Liver (tissue), 9 donors: ENCODE measurements around the gene FGF9. TPM values are rescaled to one million over a fixed set of nuclear protein-coding genes. Genes with fewer than 3 reads are reported as not detected.

Experiments used
- DNase-seq: peaks from one replicate; pipeline ENCODE4 v3.0.0-alpha.2; 2017; ENCODE audit warnings: low spot score
- H3K27ac ChIP-seq, 2 donors: one replicate each; pipeline ENCODE4 v1.7.0; 2013; ENCODE audit warnings: inconsistent platforms in 2 of 2, low read length in 2 of 2, control low read depth in 1 of 2, low read depth in 1 of 2, mild to moderate bottlenecking in 1 of 2
- H3K27me3 ChIP-seq, 4 donors: one replicate each; pipeline versions ENCODE4 v1.6.1 to v1.7.0; 2013; ENCODE audit warnings: low read length in 3 of 4, inconsistent platforms in 1 of 4, mild to moderate bottlenecking in 1 of 4, moderate library complexity in 1 of 4; ENCODE audit not compliant: control insufficient read depth in 4 of 4, insufficient read depth in 4 of 4
- H3K36me3 ChIP-seq, 4 donors: one replicate each; pipeline versions ENCODE4 v1.6.1 to v1.7.0; 2013; ENCODE audit warnings: low read length in 3 of 4, mild to moderate bottlenecking in 3 of 4, low read depth in 1 of 4, moderate library complexity in 1 of 4; ENCODE audit not compliant: control insufficient read depth in 4 of 4, insufficient read depth in 3 of 4
- H3K4me1 ChIP-seq, 4 donors: one replicate each; pipeline versions ENCODE4 v1.6.1 to v1.7.0; 2013; ENCODE audit warnings: low read length in 3 of 4, mild to moderate bottlenecking in 3 of 4, moderate library complexity in 1 of 4; ENCODE audit not compliant: control insufficient read depth in 4 of 4, insufficient read depth in 4 of 4
- H3K4me3 ChIP-seq, 3 donors: one replicate each; pipeline versions ENCODE4 v1.6.1 to v1.7.0; 2013; ENCODE audit warnings: low read length in 3 of 3, control low read depth in 1 of 3, low read depth in 1 of 3, mild to moderate bottlenecking in 1 of 3
- H3K9ac ChIP-seq, 2 donors: one replicate each; pipeline ENCODE4 v1.7.0; 2013; ENCODE audit warnings: low read length in 2 of 2, mild to moderate bottlenecking in 2 of 2, moderate library complexity in 2 of 2, control low read depth in 1 of 2, low read depth in 1 of 2
- H3K9me3 ChIP-seq, 4 donors: one replicate each; pipeline versions ENCODE4 v1.6.1 to v1.7.0; 2013; ENCODE audit warnings: low read length in 3 of 4; ENCODE audit not compliant: control insufficient read depth in 4 of 4
- EGR1 ChIP-seq, 2 donors: IDR thresholded peaks; 2 replicates each; pipeline ENCODE4 v1.6.1; 2016 to 2018; ENCODE audit warnings: antibody characterized with exemption in 2 of 2, low read depth in 2 of 2
- FOXA1 ChIP-seq: IDR thresholded peaks from 2 replicates; pipeline ENCODE4 v1.6.1; 2016; ENCODE audit warnings: antibody characterized with exemption
- FOXA2 ChIP-seq: IDR thresholded peaks from 2 replicates; pipeline ENCODE4 v1.6.1; 2016; ENCODE audit warnings: antibody characterized with exemption
- GABPA ChIP-seq, 2 donors: IDR thresholded peaks in 1 of 2; conservative IDR thresholded peaks in 1 of 2; 2 replicates each; pipeline ENCODE4 v1.6.1; 2016; ENCODE audit warnings: antibody characterized with exemption in 2 of 2, mild to moderate bottlenecking in 1 of 2, moderate library complexity in 1 of 2
- HNF4A ChIP-seq, 2 donors: conservative IDR thresholded peaks; 2 replicates each; pipeline ENCODE4 v1.6.1; 2016; ENCODE audit warnings: antibody characterized with exemption in 2 of 2, mild to moderate bottlenecking in 2 of 2
- HNF4G ChIP-seq: IDR thresholded peaks from 2 replicates; pipeline ENCODE4 v1.6.1; 2016; ENCODE audit warnings: antibody characterized with exemption
- JUND ChIP-seq, 2 donors: IDR thresholded peaks; 2 replicates each; pipeline ENCODE4 v1.6.1; 2016; ENCODE audit warnings: antibody characterized with exemption in 2 of 2
- NR2F2 ChIP-seq: IDR thresholded peaks from 2 replicates; pipeline ENCODE4 v1.6.1; 2016; ENCODE audit warnings: antibody characterized with exemption
- RAD21 ChIP-seq, 2 donors: IDR thresholded peaks; 2 replicates each; pipeline ENCODE4 v1.6.1; 2016; ENCODE audit warnings: antibody characterized with exemption in 2 of 2, mild to moderate bottlenecking in 2 of 2
- RXRA ChIP-seq, 2 donors: IDR thresholded peaks; 2 replicates each; pipeline ENCODE4 v1.6.1; 2017 to 2018; ENCODE audit warnings: antibody characterized with exemption in 2 of 2, mild to moderate bottlenecking in 1 of 2
- SP1 ChIP-seq: IDR thresholded peaks from 2 replicates; pipeline ENCODE4 v1.6.1; 2018; ENCODE audit warnings: antibody characterized with exemption, mild to moderate bottlenecking
- TAF1 ChIP-seq: conservative IDR thresholded peaks from 2 replicates; pipeline ENCODE4 v1.6.1; 2016; ENCODE audit warnings: antibody characterized with exemption, mild to moderate bottlenecking
- YY1 ChIP-seq: IDR thresholded peaks from 2 replicates; pipeline ENCODE4 v1.6.1; 2016; ENCODE audit warnings: antibody characterized with exemption, mild to moderate bottlenecking
- WGBS: extraction: QIAGEN DNeasy Blood & Tissue Kit; methylation state at CpG from one replicate; pipeline ENCODE4 v1.1.7; 2013; 5-methylcytosine and 5-hydroxymethylcytosine counted together
- polyA plus RNA-seq, 2 donors: library from polyadenylated mRNA; stranded (reverse) in 1 of 2; unstranded in 1 of 2; fragments of 200-250 nt in 1 of 2; fragments of >200 nt in 1 of 2; fragmentation: Nextera tagmentation in 1 of 2; extraction: Ambion mirVana in 1 of 2; gene quantifications; one replicate each; pipeline versions ENCODE4 v1.2.1 to v1.2.3, GENCODE V29; 2013 to 2015
- total RNA-seq, 2 donors: library from RNA; depleted of rRNA; stranded (reverse); fragments of >200 nt; gene quantifications; one replicate each; pipeline ENCODE4 v1.2.3, GENCODE V29; 2014
- TF ChIP-seq, protein P1 (sequence below): IDR thresholded peaks from 2 replicates; pipeline ENCODE4 v1.6.1; 2016; ENCODE audit warnings: antibody characterized with exemption
- TF ChIP-seq, protein P2 (sequence below): fragments of 150-350 bp; IDR thresholded peaks from 2 replicates; pipeline ENCODE4 v1.5.1; 2017; ENCODE audit warnings: improper control_type of control experiment, low read depth, low read length; ENCODE audit not compliant: missing input control
- TF ChIP-seq, protein P3 (sequence below): IDR thresholded peaks from 2 replicates; pipeline ENCODE4 v1.6.1; 2016; ENCODE audit warnings: antibody characterized with exemption
- TF ChIP-seq, protein P4 (sequence below): IDR thresholded peaks from 2 replicates; pipeline ENCODE4 v1.6.1; 2016; ENCODE audit warnings: antibody characterized with exemption, mild to moderate bottlenecking
- TF ChIP-seq, protein P5 (sequence below): IDR thresholded peaks from 2 replicates; pipeline ENCODE4 v1.6.1; 2016; ENCODE audit warnings: antibody characterized with exemption
- donor health status: healthy.
- donor health status: healthy.
- donor health status: healthy.
- donor health status: healthy.
- donor health status: healthy.

The FGF9 gene
- total and polyA plus RNA-seq, 4 donors: under 0.01 to 0.05 TPM; not detected in 2

DNA sequence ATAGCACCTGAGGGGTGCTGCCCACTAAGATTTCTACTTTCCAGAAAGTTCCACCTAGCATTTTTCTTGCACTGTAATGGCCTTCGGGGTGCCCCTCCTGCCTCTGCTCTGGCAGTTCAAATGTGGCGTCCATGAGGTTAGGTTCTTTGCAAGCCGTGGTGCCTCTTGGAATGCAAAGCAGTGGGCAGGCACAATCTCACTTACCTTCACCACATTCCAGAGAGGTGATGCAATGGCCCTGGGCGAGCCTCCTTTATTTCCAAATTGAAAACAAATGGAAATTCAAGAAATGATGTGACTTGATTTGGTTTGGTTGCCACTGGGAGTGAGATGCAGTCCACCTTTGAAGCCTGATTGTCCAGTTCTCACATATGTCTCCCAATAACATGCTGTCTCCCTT, 46.9 kb downstream of the FGF9 start:
- WGBS: 53% methylated on average over 4 of the region's 4 CpGs
- TF ChIP-seq, protein P1, sequence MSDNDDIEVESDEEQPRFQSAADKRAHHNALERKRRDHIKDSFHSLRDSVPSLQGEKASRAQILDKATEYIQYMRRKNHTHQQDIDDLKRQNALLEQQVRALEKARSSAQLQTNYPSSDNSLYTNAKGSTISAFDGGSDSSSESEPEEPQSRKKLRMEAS: no peak
- no peak for TF ChIP-seq RAD21 (IDR thresholded peaks at IDR 0.05)
- TF ChIP-seq NR2F2: no peak
- TF ChIP-seq GABPA (IDR thresholded peaks at IDR 0.05 in 1 of 2, conservative IDR thresholded peaks at IDR 0.05 in 1 of 2): no peak
- no peak for TF ChIP-seq HNF4A (conservative IDR thresholded peaks at IDR 0.05)
- TF ChIP-seq, protein P2, sequence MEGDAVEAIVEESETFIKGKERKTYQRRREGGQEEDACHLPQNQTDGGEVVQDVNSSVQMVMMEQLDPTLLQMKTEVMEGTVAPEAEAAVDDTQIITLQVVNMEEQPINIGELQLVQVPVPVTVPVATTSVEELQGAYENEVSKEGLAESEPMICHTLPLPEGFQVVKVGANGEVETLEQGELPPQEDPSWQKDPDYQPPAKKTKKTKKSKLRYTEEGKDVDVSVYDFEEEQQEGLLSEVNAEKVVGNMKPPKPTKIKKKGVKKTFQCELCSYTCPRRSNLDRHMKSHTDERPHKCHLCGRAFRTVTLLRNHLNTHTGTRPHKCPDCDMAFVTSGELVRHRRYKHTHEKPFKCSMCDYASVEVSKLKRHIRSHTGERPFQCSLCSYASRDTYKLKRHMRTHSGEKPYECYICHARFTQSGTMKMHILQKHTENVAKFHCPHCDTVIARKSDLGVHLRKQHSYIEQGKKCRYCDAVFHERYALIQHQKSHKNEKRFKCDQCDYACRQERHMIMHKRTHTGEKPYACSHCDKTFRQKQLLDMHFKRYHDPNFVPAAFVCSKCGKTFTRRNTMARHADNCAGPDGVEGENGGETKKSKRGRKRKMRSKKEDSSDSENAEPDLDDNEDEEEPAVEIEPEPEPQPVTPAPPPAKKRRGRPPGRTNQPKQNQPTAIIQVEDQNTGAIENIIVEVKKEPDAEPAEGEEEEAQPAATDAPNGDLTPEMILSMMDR: no peak
- TF ChIP-seq, protein P3, sequence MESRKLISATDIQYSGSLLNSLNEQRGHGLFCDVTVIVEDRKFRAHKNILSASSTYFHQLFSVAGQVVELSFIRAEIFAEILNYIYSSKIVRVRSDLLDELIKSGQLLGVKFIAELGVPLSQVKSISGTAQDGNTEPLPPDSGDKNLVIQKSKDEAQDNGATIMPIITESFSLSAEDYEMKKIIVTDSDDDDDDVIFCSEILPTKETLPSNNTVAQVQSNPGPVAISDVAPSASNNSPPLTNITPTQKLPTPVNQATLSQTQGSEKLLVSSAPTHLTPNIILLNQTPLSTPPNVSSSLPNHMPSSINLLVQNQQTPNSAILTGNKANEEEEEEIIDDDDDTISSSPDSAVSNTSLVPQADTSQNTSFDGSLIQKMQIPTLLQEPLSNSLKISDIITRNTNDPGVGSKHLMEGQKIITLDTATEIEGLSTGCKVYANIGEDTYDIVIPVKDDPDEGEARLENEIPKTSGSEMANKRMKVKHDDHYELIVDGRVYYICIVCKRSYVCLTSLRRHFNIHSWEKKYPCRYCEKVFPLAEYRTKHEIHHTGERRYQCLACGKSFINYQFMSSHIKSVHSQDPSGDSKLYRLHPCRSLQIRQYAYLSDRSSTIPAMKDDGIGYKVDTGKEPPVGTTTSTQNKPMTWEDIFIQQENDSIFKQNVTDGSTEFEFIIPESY: no peak
- no peaks in the 10 kb centered on the region for H3K4me1 ChIP-seq

DNA sequence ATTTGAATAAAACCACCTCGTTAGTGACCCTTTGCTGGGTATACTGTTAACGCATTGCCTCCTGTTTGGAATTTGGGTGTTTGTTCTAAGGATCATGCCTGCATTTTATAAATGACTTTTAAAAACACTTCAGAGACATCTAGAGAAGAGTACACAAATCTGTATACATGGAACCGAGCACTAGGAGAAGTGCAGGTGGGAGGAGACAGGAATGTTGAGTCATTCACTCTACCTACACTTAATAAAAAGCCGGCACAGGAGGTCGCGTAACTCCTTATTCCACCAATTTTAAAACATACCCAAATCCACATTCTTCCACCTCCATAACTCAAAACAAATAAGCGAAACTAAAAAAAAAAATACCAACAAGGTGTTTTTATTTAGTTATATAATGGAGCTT, 48.6 kb downstream of the FGF9 start:
- Histone ChIP-seq H3K4me1 (no peaks in the 10 kb centered on the region), H3K36me3 (no peaks in the 10 kb centered on the region), H3K27me3 (peaks cover 0 to 7% (median under 1%) of the 10 kb centered on the region in 4 donors), H3K9ac (no peak overlapping the region), H3K4me3 (no peak overlapping the region), H3K9me3 (no peaks in the 10 kb centered on the region), H3K27ac (no peak overlapping the region)
- TF ChIP-seq TAF1 (no peak), JUND (IDR thresholded peaks at IDR 0.05) (no peak), RAD21 (IDR thresholded peaks at IDR 0.05) (no peak), YY1 (no peak), NR2F2 (no peak), FOXA1 (no peak), EGR1 (IDR thresholded peaks at IDR 0.05; ENCODE audit: low read depth in 2 of 2) (no peak), GABPA (IDR thresholded peaks at IDR 0.05 in 1 of 2, conservative IDR thresholded peaks at IDR 0.05 in 1 of 2) (no peak), HNF4A (conservative IDR thresholded peaks at IDR 0.05) (no peak), RXRA (IDR thresholded peaks at IDR 0.05) (no peak), HNF4G (no peak), SP1 (no peak), FOXA2 (no peak)
- TF ChIP-seq, protein P4, sequence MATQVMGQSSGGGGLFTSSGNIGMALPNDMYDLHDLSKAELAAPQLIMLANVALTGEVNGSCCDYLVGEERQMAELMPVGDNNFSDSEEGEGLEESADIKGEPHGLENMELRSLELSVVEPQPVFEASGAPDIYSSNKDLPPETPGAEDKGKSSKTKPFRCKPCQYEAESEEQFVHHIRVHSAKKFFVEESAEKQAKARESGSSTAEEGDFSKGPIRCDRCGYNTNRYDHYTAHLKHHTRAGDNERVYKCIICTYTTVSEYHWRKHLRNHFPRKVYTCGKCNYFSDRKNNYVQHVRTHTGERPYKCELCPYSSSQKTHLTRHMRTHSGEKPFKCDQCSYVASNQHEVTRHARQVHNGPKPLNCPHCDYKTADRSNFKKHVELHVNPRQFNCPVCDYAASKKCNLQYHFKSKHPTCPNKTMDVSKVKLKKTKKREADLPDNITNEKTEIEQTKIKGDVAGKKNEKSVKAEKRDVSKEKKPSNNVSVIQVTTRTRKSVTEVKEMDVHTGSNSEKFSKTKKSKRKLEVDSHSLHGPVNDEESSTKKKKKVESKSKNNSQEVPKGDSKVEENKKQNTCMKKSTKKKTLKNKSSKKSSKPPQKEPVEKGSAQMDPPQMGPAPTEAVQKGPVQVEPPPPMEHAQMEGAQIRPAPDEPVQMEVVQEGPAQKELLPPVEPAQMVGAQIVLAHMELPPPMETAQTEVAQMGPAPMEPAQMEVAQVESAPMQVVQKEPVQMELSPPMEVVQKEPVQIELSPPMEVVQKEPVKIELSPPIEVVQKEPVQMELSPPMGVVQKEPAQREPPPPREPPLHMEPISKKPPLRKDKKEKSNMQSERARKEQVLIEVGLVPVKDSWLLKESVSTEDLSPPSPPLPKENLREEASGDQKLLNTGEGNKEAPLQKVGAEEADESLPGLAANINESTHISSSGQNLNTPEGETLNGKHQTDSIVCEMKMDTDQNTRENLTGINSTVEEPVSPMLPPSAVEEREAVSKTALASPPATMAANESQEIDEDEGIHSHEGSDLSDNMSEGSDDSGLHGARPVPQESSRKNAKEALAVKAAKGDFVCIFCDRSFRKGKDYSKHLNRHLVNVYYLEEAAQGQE: no peak
- TF ChIP-seq, protein P3: no peak
- TF ChIP-seq, protein P1: no peak
- TF ChIP-seq, protein P2: no peak
- TF ChIP-seq, protein P5, sequence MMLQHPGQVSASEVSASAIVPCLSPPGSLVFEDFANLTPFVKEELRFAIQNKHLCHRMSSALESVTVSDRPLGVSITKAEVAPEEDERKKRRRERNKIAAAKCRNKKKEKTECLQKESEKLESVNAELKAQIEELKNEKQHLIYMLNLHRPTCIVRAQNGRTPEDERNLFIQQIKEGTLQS: no peak
- no peak for DNase-seq
- WGBS: 71% methylated on average over 7 of the region's 7 CpGs

More for the DNA sequence above, 46.9 kb downstream of the FGF9 start:
- Histone ChIP-seq H3K9me3 (no peaks in the 10 kb centered on the region), H3K27me3 (peaks cover 0 to 7% (median 0%) of the 10 kb centered on the region in 4 donors), H3K27ac (no peak overlapping the region), H3K9ac (no peak overlapping the region), H3K4me3 (no peak overlapping the region), H3K36me3 (no peaks in the 10 kb centered on the region)
- DNase-seq: no peak
